HepG2 (cell line): ENCODE measurements around the gene KRABD2.

Source experiments
- ARID4A ChIP-seq: sonication (generic); formaldehyde crosslinking; IDR thresholded peaks from 2 replicates; pipeline ENCODE4 v1.5.0; 2020; ENCODE audit warnings: mild to moderate bottlenecking, missing genetic modification reagents, borderline replicate concordance
- ATF7-NPFF ChIP-seq: sonication (generic); formaldehyde crosslinking; IDR thresholded peaks from 2 replicates; pipeline ENCODE4 v1.8.1; 2023; ENCODE audit warnings: mild to moderate bottlenecking, low read depth, missing genetic modification reagents, moderate library complexity
- GLI4 ChIP-seq: sonication (generic); formaldehyde crosslinking; IDR thresholded peaks from 2 replicates; pipeline ENCODE4 v1.5.1; 2020; ENCODE audit warnings: missing genetic modification reagents, mild to moderate bottlenecking, moderate library complexity, borderline replicate concordance
- HNF4A ChIP-seq: sonication (generic); formaldehyde crosslinking; IDR thresholded peaks from 2 replicates; pipeline ENCODE4 v1.4.0; 2020; ENCODE audit warnings: missing genetic modification reagents
- JARID2 ChIP-seq: sonication (generic); formaldehyde crosslinking; IDR thresholded peaks from 2 replicates; pipeline ENCODE4 v1.8.1; 2023; ENCODE audit warnings: missing genetic modification reagents, inconsistent platforms; ENCODE audit not compliant: insufficient replicate concordance
- REST ChIP-seq, 2 experiments: IDR thresholded peaks; 2 replicates each; pipeline ENCODE4 v1.6.1; 2011 to 2012; ENCODE audit warnings: low read length in 2 of 2, borderline replicate concordance in 1 of 2, low read depth in 1 of 2, mild to moderate bottlenecking in 1 of 2, moderate library complexity in 1 of 2
- ZBTB2 ChIP-seq: sonication (generic); formaldehyde crosslinking; IDR thresholded peaks from 2 replicates; pipeline ENCODE4 v1.8.0; 2022; ENCODE audit warnings: low read depth, missing genetic modification reagents
- ZBTB39 ChIP-seq: sonication (generic); formaldehyde crosslinking; IDR thresholded peaks from 2 replicates; pipeline ENCODE4 v1.5.0; 2020; ENCODE audit warnings: missing genetic modification reagents
- ZMAT3 ChIP-seq: sonication (generic); formaldehyde crosslinking; conservative IDR thresholded peaks from 2 replicates; pipeline ENCODE4 v1.7.0; 2021; ENCODE audit warnings: missing genetic modification reagents
- ZNF260 ChIP-seq: sonication (generic); formaldehyde crosslinking; IDR thresholded peaks from 2 replicates; pipeline ENCODE4 v1.4.0; 2020; ENCODE audit warnings: missing genetic modification reagents, low read depth, mild to moderate bottlenecking, borderline replicate concordance
- ZNF891 ChIP-seq: sonication (generic); formaldehyde crosslinking; IDR thresholded peaks from 2 replicates; pipeline ENCODE4 v1.5.0; 2020; ENCODE audit warnings: mild to moderate bottlenecking, missing genetic modification reagents

KRABD2 gene

DNA sequence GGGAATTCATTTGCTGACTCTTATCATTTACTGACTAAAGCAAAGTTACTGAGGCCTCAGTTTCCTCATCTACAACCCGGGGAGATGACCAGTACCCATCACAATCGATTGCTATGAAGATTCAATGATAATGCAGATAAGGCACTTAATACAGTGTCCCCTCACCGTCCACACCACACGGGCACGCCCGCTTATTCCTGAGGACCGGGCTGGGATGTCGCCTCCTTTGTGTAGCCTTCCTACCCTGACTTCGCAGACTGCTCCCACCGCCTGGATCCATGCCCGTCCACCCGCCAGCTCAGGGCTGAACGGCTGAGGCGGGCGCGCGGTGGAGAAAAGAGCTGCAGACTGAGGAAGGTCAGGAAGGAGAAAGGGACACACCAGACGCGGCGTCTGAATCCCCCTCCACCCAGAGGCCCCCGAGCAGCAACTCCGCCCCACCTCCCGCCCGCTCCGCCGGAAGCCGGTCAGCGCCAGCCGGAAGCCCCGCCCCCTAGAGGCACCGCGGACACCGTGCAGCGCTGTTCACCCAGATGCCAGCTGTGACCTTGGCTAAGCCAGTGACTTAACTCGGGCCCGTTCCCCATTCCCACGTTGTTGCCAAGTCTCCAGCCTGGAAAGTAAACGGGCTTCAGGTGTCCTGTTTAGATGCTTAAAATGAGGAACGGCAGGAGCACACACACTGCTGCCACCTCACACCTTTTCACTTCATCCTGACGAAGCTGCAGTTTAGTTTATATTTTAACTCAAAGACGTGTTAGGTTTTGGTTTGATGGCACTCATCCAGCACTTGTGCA is at the start of gene KRABD2 (continued):
- TF ChIP-seq REST (IDR thresholded peaks at IDR 0.05; ENCODE audit: borderline replicate concordance in 1 of 2, low read depth in 1 of 2, low read length in 2 of 2) (peak in 1 of 2 experiments; percentile 58; a peak in 1 of 4 replicates), HNF4A (CRISPR knock-in tag) (no peak), ATF7-NPFF (CRISPR knock-in tag) (peak; percentile 69), ZMAT3 (CRISPR knock-in tag) (peak; percentile 58; the same call in 1 of the 2 replicates), JARID2 (CRISPR knock-in tag) (no peak), GLI4 (CRISPR knock-in tag) (0 out of 2 replicates have a peak, but pooled peaks have one; percentile 38), ZBTB2 (CRISPR knock-in tag) (peak; percentile 50; the same call in 1 of the 2 replicates), ARID4A (CRISPR knock-in tag) (peak; percentile 80), ZNF891 (CRISPR knock-in tag) (0 out of 2 replicates have a peak, but pooled peaks have one; percentile 43), ZBTB39 (CRISPR knock-in tag) (0 out of 2 replicates have a peak, but pooled peaks have one; percentile 70), ZNF260 (CRISPR knock-in tag) (no peak)
